Measurements from ENCODE around the gene LPP. TPM values are rescaled to one million over a fixed set of nuclear protein-coding genes. Genes with fewer than 3 reads are reported as not detected.
A peak's percentile ranks its signal among the peaks of the same experiment; 100 is the strongest.

LPP gene
- total and polyA plus RNA-seq, 8 donors = 8.0 to 885 (median 305) TPM

- peaks cover 13 to 40% (median 31%) of the 10 kb centered on the region in 4 donors for H3K4me1 ChIP-seq
- H3K9me3 ChIP-seq = no peaks in the 10 kb centered on the region
- peak overlapping the region in 4 of 5 donors; percentile 0 to 73 (median 10) for H3K27ac ChIP-seq
- H3K36me3 ChIP-seq = no peaks in the 10 kb centered on the region
- 28 to 48% (median 38%) methylated on average over 3 of the region's 3 CpGs for WGBS, 5 donors
- H3K27me3 ChIP-seq = no peaks in the 10 kb centered on the region
- TF ChIP-seq POLR2A (IDR thresholded peaks at IDR 0.05) (no peak), POLR2AphosphoS5 (IDR thresholded peaks at IDR 0.05) (peak in 2 of 3 donors; percentile 37 to 41), EP300 (IDR thresholded peaks at IDR 0.05) (no peak)
- TF ChIP-seq, protein P1, sequence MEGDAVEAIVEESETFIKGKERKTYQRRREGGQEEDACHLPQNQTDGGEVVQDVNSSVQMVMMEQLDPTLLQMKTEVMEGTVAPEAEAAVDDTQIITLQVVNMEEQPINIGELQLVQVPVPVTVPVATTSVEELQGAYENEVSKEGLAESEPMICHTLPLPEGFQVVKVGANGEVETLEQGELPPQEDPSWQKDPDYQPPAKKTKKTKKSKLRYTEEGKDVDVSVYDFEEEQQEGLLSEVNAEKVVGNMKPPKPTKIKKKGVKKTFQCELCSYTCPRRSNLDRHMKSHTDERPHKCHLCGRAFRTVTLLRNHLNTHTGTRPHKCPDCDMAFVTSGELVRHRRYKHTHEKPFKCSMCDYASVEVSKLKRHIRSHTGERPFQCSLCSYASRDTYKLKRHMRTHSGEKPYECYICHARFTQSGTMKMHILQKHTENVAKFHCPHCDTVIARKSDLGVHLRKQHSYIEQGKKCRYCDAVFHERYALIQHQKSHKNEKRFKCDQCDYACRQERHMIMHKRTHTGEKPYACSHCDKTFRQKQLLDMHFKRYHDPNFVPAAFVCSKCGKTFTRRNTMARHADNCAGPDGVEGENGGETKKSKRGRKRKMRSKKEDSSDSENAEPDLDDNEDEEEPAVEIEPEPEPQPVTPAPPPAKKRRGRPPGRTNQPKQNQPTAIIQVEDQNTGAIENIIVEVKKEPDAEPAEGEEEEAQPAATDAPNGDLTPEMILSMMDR (IDR thresholded peaks at IDR 0.05) = no peak
- DNase-seq = peak in 1 of 2 donors; percentile 65
- intact Hi-C loops (cut with DNase I; ENCODE audit: low total_unique reads) = no loop called here
- H3K4me3 ChIP-seq = no peak overlapping the region
Measured at GRCh38 chr3:188510366-188510765, 356.4 kb downstream of the LPP start.

- TF ChIP-seq, protein P1 (IDR thresholded peaks at IDR 0.05) = no peak
- TF ChIP-seq POLR2AphosphoS5 (IDR thresholded peaks at IDR 0.05) (no peak), POLR2A (IDR thresholded peaks at IDR 0.05) (no peak), EP300 (IDR thresholded peaks at IDR 0.05) (no peak)
- no peak overlapping the region for H3K27ac ChIP-seq
- H3K27me3 ChIP-seq = no peaks in the 10 kb centered on the region
- no peak for DNase-seq
- H3K4me1 ChIP-seq = peaks cover 5 to 25% (median 15%) of the 10 kb centered on the region in 4 donors
- intact Hi-C loops (cut with DNase I; ENCODE audit: low total_unique reads) = no loop called here
- no peak overlapping the region for H3K4me3 ChIP-seq
- WGBS, 5 donors = 76 to 88% (median 87%) methylated on average over 7 of the region's 7 CpGs
- H3K36me3 ChIP-seq = no peaks in the 10 kb centered on the region
- no peaks in the 10 kb centered on the region for H3K9me3 ChIP-seq
Measured at GRCh38 chr3:188513662-188514328, 359.8 kb downstream of the LPP start.

DNA sequence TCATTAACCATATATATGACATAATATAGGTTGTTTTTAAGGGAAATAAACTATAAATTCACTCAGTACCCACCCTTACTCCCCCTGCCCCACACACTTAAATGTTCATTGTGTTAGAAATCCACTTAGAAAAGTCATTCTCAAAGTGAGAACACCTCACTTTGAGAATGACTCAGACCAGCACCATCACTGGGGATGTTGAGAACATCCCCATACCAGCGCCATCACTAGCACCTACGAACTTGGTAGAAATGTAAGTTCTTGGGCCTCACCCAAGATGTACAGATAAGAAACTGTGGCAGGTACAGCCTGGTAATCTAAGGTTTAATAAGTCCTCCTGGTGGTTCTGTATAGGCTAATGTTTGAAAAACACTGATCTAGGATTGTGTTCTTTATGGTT is 362.6 kb downstream of the LPP start:
- H3K36me3 ChIP-seq = no peaks in the 10 kb centered on the region
- TF ChIP-seq POLR2A (IDR thresholded peaks at IDR 0.05) (no peak), POLR2AphosphoS5 (IDR thresholded peaks at IDR 0.05) (no peak), EP300 (IDR thresholded peaks at IDR 0.05) (no peak)
- TF ChIP-seq, protein P1 (IDR thresholded peaks at IDR 0.05) = no peak
- H3K4me3 ChIP-seq = no peak overlapping the region
- intact Hi-C loops (cut with DNase I; ENCODE audit: low total_unique reads) = no loop called here
- H3K9me3 ChIP-seq = no peaks in the 10 kb centered on the region
- peak overlapping the region in 1 of 5 donors; percentile 20 for H3K27ac ChIP-seq
- DNase-seq = no peak
- 47 to 66% (median 55%) methylated on average over 2 of the region's 2 CpGs for WGBS, 5 donors
- H3K27me3 ChIP-seq = no peaks in the 10 kb centered on the region
- peaks cover 9 to 27% (median 19%) of the 10 kb centered on the region in 4 donors for H3K4me1 ChIP-seq

- Histone ChIP-seq H3K4me1 (peaks cover 9 to 38% (median 21%) of the 10 kb centered on the region in 4 donors), H3K27ac (peak overlapping the region in 3 of 5 donors; percentile 6 to 48 (median 9)), H3K27me3 (no peaks in the 10 kb centered on the region), H3K4me3 (no peak overlapping the region), H3K36me3 (no peaks in the 10 kb centered on the region), H3K9me3 (no peaks in the 10 kb centered on the region)
- TF ChIP-seq, protein P1 (IDR thresholded peaks at IDR 0.05) = no peak
- no peak for TF ChIP-seq POLR2AphosphoS5 (IDR thresholded peaks at IDR 0.05)
- TF ChIP-seq EP300 (IDR thresholded peaks at IDR 0.05) = no peak
- TF ChIP-seq POLR2A (IDR thresholded peaks at IDR 0.05) = no peak
- DNase-seq = no peak
- WGBS, 5 donors = 25 to 67% (median 53%) methylated on average over 2 of the region's 2 CpGs
- intact Hi-C loops (cut with DNase I; ENCODE audit: low total_unique reads) = no loop called here
Measured at GRCh38 chr3:188518416-188518815, 364.5 kb downstream of the LPP start.

All from stomach (tissue), 9 donors.